NK-92 treated with Interleukin-12 subunit alpha and Interleukin-12 subunit beta, amount 100 ng/mL, for 24 hours (cell line): ENCODE data around the gene PRKCH.
"Not testable (repeated sequence)": the region's sequence is repeated elsewhere in the genome, so short reads cannot be mapped to it uniquely, and the experiment has no call there.

Experiments
- DNase-seq: peaks from one replicate; lab custom pipeline; 2025; lab: John Stamatoyannopoulos, UW

Gene PRKCH

DNA sequence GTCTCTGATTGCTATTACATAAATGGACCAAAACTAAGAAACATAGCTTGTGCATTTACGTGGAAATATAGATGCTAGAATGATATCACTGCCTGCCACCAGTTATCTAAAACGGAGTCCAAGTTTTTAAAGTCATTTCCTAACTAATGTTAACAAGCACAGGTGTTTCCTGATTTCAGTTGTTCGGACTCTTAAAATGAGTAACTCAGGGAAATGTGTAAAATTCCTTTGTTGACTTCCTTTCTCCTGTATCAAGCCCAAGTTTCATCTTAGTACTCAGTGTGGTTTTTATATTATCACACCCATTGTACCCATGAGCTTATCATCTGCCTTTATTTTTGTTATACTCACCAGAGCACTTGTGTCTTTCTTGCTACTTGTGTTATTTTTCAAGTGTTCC, 13.2 kb upstream of the PRKCH start:
- DNase-seq = no peak

DNA sequence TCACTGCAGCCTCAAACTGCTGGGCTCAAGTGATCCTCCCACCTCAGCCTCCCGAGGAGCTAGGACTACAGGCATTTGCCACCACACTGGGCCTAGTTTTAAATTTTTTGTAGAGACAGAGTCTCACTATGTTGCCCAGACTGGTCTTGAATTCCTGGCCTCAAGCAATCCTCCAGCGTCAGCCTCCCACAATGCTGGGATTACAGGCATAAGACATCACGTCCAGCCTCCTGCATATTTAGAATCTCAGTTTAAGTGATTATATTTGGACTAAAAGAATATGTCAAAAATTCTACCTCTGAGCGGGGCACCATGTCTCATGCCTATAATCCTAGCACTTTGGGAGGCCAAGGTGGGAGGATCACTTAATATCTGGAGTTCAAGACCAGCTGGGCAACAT, 12.7 kb upstream of the PRKCH start:
- not testable (repeated sequence) for DNase-seq

DNA sequence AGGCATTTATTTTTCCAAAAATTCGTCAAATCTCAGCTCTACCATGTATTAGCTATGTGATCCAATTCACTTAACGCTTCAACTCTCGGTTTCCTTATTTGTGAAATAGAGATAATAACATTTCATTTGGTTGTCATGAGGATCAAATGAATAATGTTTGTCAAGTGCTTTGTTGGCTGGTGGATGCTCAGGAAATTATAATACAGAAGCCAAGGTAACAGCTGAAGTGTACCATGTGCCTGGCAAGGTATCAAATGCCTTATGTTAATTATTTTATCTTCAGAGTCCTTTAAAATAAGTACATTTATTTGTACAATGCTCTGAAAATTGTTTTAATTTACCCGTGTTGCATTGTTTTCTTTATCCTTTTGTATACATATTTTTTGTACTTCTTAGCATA, 6.1 kb upstream of the PRKCH start:
- DNase-seq = no peak

DNA sequence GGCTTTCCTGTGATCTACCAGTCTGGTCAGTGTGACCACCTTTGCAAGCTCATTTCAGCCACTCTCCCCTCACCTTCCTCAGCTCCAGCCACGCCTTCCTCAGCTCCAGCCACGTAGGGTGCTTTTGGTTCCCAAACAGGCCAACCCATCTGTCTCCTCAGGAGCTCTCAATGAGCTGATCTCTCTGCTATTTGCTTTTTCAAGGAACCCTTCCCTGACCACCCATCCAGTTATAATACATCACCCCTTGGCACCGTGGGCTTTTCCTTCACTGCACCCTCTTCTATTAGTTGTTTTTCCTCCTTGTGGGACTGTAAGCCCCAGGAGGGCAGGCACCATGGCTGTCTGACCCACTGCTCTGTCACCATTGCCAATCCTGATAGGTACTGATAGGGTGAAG, 2.3 kb upstream of the PRKCH start:
- no peak for DNase-seq

DNA sequence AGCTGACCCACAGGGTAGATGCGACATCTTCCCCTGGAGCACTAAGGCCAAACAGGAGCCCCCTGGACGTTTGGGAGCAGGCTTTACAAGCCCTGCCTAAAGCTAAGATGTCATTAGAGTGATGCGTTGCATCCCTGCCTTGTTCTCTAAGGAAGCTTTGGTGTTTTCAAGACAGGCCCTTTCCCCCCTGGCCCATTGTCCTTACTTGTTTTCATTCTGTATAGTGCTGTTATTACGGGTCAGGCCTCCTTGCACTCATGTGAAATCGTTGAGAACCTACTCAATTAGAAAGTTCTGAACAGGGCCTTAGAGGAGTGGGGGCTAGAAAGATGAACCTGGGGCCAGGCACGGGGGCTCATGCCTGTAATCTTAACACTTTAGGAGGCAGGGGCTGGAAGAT, 1.7 kb upstream of the PRKCH start:
- DNase-seq = no peak

DNA sequence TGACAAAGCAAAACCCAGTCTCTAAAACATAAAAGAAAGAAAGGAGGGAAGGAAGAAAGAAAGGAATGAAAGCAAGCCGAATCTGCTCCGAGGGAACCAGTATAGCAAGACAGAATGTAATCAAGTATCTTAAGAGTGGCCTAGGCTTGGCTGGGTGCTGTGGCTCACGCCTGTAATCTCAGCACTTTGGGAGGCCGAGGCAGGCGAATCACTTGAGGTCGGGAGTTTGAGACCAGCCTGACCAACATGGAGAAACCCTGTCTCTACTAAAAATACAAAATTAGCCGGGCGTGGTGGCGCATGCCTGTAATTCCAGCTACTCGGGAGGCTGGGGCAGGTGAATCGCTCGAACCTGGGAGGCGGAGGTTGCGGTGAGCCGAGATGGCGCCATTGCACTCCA, 1.2 kb upstream of the PRKCH start:
- DNase-seq = not testable (repeated sequence)

DNA sequence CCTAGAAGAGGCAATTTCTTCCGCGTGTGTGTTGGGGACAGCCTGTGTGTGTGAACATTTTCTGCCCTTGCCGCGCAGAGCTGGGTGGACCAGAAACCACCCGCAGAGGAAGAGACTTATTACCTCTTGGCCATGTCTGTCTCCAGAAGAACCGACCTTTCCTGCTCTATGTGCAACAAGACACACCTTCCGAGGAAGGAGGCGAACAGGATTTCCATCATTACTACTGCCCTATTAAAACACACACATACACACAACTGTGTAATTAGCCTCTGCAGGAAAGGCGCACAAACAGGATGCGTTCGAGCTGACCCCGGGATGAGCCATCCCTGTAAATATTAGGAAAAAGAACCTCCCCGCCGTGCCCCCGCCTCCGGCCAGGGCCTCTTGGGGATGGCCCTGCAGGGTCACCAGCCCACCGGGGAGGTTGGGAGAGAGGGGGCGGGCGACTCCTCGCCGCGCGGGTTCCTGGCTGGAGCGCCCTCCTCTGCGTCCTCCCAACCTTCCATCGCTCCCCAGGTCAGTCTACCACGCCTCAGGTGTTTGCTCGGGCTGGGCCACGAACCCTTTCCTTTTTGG, 484 bp upstream of the PRKCH start:
- no peak for DNase-seq

DNA sequence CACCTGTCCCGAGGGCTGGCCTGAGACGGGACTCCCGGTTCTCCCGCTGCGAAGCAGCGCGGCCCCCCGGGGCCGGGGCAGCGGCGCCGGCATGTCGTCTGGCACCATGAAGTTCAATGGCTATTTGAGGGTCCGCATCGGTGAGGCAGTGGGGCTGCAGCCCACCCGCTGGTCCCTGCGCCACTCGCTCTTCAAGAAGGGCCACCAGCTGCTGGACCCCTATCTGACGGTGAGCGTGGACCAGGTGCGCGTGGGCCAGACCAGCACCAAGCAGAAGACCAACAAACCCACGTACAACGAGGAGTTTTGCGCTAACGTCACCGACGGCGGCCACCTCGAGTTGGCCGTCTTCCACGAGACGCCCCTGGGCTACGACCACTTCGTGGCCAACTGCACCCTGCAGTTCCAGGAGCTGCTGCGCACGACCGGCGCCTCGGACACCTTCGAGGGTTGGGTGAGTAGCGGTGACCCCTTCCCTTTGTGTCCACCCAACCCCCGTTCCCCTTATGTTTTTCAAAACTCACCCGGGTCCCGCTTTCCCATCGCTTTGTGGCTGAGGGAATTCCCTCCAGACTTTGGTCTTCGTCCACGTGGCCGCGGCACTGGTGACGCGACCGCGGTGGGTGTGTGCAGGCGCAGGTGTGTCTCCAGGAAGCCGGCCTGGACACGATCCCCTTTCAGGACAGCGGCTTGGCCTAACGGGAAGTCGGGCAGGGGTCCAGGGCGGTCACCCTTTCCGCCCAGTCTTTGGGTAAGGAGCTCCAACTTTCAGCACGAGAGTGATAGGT, 826 bp downstream of the PRKCH start:
- DNase-seq = peak; percentile 46

DNA sequence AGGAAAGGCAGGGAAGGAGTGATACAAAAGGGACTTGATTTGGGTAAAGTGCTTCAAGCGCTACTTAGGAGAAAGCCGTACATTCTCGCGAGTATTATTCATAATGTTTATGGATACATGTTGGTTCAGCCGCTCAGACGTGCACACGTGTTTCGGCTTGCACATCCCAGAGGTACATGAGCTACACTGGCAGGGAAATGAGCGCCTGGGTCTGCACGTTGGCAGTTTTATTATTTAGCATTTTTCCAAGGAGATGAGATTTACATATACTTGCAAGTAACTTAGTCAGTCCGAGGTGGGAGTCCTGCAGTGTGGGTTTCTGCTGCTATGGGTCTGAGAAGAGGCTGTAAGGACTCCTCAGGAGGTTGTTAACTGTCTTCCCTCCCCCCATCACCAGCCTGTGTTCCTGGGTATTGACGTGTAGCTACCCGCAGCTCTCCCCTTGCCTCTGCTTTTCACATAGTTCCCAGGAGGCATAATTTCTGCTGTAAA, 1.5 kb downstream of the PRKCH start:
- DNase-seq = peak; percentile 54

DNA sequence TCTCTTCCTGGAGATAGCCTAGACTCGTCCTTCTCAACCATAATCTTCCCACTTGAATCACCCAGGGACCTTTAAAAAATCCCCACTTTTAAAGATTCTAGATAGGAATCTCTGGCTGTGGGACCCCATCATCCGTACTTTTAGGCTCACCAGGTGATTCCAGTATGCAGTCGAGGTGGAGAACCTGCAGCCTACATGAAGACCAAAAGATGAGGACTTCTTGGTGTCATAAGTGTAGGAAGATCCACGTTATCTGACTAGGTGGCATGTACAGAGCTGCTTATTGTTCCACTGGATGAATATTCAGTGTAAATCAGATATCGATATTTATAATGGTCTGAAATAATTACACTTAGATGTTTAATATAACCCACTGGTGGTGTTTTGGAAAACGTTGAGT, 2.6 kb downstream of the PRKCH start:
- no peak for DNase-seq

DNA sequence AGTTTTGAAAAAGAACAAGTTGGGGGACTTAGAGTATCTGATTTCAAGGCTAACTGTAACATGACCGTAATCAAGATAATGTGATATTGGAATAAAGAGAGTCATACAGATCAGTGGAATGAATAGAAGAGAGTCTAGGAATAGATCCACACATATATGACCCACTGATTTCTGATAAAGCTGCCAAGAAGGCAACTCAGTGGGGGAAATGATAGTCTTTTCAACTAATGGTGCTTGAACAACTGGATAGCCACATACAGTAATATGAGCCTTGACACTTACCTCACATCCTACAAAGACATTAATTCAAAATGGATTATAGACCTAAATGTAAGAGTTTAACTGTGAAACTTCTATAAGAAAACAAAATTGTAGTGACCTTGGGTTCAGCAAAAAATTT, 3.8 kb downstream of the PRKCH start:
- no peak for DNase-seq

DNA sequence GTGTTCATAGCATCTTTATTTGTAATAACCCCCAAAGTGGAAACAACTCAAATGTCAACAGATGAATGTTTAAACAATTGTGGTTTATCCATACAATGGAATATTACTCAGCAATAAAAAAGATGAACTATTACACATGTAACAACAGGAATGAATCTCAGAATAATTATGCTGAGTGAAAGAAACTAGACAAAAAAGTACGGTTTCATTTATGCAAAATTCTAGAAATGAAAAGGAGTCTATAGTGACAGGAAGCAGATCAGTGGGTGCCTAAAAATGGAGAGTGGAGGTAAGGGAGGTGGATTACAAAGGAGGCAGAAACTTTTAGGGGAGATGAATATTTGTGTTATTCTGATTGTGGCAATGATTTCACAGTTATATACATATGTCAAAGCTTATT, 4.8 kb downstream of the PRKCH start:
- no peak for DNase-seq

DNA sequence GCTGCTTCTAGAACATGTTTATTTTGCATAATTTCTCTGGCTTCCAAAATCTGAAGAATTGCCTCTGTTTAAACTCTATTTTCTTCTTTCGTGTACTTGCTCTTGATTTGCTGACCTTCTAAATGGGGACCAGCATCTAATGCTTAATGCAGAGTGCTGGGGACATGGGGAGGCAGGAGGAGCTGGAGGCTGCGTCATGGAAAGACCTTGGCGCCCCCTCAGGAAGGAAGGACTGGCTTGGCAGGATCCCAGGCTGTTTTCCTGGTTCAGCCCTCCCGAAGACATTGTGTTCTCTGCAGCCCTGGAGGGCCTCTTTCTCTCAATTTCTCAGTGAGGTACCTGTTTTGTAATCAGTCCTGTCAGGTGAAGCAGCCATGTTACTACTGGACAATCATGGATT, 5.5 kb downstream of the PRKCH start:
- no peak for DNase-seq

DNA sequence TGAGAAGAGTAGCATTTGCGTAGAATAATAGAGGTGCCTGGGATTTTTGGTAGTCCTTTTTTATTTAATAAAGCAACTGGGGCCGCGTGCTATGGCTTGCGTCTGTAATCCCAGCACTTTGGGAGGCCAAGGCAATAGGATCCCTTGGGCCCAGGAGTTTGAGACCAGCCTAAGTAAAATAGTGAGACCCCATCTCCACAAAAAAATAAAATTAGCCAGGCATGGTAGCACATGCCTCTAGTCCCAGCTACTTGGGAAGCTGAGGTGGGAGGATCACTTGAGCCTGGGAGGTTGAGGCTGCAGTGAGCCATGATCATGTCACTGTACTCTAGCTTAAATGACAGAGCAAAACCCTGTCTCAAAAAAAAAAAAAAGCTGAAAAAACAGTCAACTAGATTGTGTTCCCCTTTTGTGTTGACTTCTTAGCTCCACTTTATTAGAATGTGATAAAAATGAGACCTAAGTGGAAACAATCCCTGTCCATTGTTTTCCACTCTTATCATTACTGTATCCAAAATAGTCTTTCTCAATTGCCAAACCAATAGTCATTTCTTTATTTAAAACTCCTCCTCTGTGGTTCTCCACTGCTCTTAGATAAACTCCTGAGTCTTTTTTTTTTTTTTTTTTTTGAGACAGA, 7.4 kb downstream of the PRKCH start:
- no peak for DNase-seq

DNA sequence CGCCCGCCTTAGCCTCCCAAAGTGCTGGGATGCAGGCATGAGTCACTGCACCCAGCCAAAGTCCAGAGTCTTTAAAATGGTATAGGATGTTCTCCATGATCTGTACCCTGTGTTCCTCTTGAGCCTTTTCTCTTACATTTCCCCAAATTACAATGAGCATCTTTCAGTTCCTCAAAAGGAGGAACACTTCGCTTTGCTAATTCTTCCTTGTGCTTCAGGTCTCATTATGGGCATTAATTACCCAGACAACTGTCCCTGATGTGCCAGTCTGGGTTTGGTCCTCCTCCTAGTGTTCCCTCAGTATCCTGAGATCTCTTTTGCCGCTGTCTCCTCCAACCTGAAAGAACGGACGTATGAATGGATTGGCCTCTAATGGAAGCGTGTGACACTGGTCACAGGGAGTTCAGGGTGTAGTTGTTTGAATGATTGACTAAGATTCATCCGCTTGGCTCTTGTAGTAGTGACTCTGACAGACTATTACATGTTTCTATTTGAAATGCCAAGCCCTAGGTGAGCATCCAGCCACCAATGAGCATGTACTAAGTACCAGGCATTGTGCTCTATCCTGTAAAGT, 8.2 kb downstream of the PRKCH start:
- no peak for DNase-seq

DNA sequence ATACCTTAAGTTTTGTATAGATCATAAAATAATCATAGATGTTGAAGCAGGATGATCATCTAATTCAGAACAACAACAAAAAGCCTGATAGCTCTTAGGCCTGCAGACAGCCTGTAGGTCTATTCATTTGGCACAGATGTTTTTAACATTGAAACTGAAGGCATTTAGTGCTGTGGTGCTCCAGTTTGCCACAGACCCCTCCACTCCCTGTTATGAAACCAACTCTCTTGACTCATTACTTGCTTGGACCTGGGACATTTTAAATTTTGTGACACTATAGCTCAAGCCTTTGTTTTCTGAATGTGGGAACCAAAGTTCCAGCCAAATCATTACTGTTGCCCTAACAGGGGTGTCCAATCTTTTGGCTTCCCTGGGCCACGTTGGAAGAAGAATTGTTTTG, 9.1 kb downstream of the PRKCH start:
- no peak for DNase-seq

DNA sequence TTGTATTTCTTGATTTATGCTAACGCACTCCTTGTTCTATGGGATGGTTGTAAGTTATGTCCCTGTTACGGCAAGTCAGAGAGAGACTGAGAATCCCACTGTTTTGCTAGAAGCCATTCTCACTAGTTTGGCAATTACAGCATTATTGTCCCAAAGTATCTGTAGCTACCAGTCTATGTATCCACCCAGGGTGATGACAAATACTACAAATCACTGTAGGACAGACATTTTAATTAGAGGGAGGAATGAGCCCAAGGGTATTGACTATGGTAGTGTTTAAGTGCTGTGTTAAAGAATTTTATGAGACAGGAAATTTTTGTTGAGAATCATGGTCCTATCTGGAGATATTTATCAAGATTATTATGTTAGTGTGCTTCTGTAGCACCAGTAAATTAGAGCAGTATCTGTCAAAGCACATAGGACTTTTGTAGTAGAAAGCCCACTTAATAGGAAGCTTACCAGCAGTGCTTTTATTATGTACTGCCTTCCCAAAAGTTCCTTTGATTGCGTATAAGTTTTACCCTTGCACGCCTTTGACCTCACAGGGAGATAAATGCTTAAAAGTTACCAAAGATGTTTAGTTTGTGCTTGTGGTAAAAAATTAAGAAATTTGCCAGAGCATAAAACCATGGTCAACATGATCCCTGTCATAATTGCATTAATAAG, 10.7 kb downstream of the PRKCH start:
- no peak for DNase-seq

DNA sequence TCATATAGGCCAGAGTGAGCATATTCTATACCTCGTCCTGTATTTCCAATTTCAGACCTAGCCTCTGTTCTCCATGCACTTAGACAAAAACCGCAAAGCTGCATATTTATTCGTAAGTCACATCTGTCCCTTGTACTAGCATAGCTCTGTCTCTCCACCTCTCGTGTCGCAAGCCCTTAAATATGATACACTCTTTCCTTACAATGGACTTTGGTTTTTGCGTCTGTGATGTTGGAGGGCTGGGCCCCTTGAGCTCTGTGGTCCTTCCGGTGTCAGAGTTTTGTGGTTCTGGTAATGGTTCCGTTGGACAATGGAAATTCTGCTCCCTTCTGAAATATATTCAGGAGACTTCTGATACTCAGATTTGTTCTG, 11.3 kb downstream of the PRKCH start:
- peak; percentile 52 for DNase-seq

DNA sequence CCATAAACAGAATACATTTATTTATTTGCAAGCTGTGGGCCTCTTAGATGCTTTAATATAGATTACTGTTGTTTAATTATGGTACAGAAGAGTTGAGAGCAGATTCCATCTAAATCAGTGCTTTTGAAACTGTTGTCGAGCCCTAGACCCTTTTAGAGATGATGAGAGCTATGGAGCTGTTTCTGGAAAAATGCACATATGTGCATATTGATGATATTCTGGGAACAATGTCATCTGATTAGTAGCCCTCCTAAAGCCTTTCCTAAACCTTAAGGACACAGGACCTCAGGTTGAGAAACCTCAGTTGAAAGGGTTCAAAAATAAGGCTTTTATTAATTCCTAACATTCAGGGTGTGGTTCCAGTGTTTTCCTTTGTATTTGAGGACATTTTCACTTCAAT, 11.7 kb downstream of the PRKCH start:
- DNase-seq = no peak

DNA sequence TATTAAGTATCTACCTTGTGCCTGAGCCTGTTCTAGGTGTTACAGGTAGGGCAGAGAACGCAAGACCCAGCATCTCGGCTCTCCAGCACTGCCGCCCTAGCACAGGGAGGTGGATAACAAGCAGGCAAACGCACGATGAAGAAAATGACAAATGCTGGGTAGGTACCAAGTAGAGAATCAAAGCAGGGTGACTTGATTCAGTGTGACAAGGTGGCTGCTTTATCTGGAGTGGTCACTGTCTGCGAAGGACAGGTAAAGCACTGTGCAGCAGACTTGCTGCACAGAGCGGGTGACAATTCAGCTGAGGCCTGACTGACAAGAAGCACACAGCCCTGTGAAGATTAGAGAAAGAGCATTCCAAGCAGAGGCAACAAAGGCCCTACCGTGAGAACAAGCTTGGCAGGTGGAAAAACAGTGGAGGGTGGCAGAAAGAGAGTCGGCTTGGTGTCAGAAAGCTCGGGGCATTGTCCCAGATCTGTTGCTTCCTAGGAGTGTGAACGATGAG, 12.9 kb downstream of the PRKCH start:
- no peak for DNase-seq

DNA sequence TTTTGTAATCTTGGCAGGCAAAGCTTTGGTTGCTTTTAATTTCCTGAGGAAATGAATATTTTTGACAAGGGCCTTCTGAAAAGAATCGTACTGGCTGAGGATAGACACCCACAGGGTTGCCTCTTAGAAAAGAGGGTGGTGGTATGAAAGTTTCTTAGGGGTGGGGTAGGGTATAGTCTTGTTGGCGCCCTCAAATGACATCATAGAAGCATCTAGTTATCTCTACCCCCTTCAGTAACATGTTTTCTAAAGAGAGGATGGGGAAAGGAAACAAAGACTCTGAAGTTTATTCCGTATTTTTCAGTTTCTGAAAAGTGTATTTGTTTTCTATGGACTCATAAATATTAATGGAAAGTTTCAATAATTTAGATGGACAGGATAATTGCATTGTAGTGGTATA, 13.7 kb downstream of the PRKCH start:
- no peak for DNase-seq

DNA sequence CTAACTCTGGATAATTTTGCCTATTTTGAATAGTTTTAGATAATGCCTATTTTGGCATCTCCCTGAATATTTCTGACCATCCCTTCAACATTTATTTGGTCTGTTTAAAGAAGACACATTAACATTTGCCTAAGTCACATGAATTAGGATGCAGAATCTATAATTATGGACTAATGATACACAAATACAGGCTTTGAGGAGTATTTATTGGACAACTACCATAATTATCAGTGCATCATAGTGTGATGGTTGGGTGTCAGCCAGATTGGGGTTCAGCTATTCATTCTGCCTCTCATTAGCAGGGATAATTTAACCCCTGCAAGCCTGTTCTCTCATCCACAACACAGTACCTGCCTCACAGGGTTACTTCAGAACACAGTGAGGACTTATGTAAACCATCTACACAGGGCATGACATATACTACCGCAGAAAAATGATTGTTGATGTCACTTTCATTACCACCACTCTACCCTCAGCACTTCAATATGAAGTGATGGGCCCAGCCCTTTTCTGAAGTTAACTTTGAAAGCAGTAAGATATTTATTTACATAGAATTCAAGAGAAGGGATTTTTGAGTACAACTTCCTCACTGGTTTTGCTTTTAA, 14.4 kb downstream of the PRKCH start:
- DNase-seq = no peak
